Neuron (in vitro differentiated cells): ENCODE results near the gene SH3BP4.

Source experiments
- H2AFZ ChIP-seq: one replicate; pipeline ENCODE4 v1.6.1; 2013; ENCODE audit warnings: low read depth, mild to moderate bottlenecking, inconsistent platforms, low read length, moderate library complexity
- H3K27me3 ChIP-seq: one replicate; pipeline ENCODE4 v1.6.1; 2013; ENCODE audit warnings: low read length; ENCODE audit not compliant: insufficient read depth
- H3K36me3 ChIP-seq: one replicate; pipeline ENCODE4 v1.6.1; 2013; ENCODE audit warnings: low read length; ENCODE audit not compliant: insufficient read depth
- H3K4me1 ChIP-seq: one replicate; pipeline ENCODE4 v1.6.1; 2013; ENCODE audit warnings: low read length; ENCODE audit not compliant: insufficient read depth
- H3K4me3 ChIP-seq: 2 replicates; pipeline ENCODE4 v1.5.1; 2013; ENCODE audit warnings: mild to moderate bottlenecking, low read length, moderate library complexity
- H3K9me3 ChIP-seq: one replicate; pipeline ENCODE4 v1.6.1; 2013; ENCODE audit warnings: low read length

Gene SH3BP4

GRCh38 chr2:235092433-235093223, 140.8 kb downstream of the SH3BP4 start:
- Histone ChIP-seq H3K27me3 (no peaks in the 10 kb centered on the region), H3K4me3 (no peak overlapping the region), H3K9me3 (peaks cover 2% of the 10 kb centered on the region), H3K4me1 (peaks cover 21% of the 10 kb centered on the region), H2AFZ (no peak overlapping the region), H3K36me3 (no peaks in the 10 kb centered on the region)

GRCh38 chr2:235094457-235094856, 142.6 kb downstream of the SH3BP4 start:
- no peaks in the 10 kb centered on the region for H3K27me3 ChIP-seq

GRCh38 chr2:235095569-235095968, 143.8 kb downstream of the SH3BP4 start:
- Histone ChIP-seq H2AFZ (no peak overlapping the region), H3K36me3 (no peaks in the 10 kb centered on the region), H3K9me3 (peaks cover 2% of the 10 kb centered on the region), H3K27me3 (no peaks in the 10 kb centered on the region), H3K4me3 (no peak overlapping the region), H3K4me1 (peaks cover 8% of the 10 kb centered on the region)

More at GRCh38 chr2:235094457-235094856, 142.6 kb downstream of the SH3BP4 start:
- Histone ChIP-seq H3K36me3 (no peaks in the 10 kb centered on the region), H3K4me1 (peaks cover 11% of the 10 kb centered on the region), H3K9me3 (peaks cover 2% of the 10 kb centered on the region), H3K4me3 (no peak overlapping the region), H2AFZ (no peak overlapping the region)

GRCh38 chr2:235096447-235096846, 144.6 kb downstream of the SH3BP4 start:
- H3K27me3 ChIP-seq, result no peaks in the 10 kb centered on the region
- no peak overlapping the region for H2AFZ ChIP-seq

GRCh38 chr2:235097196-235097595, 145.4 kb downstream of the SH3BP4 start:
- H3K4me1 ChIP-seq, result peaks cover 8% of the 10 kb centered on the region

More at GRCh38 chr2:235096447-235096846, 144.6 kb downstream of the SH3BP4 start:
- H3K36me3 ChIP-seq, result no peaks in the 10 kb centered on the region
- H3K9me3 ChIP-seq, result peaks cover 2% of the 10 kb centered on the region
- no peak overlapping the region for H3K4me3 ChIP-seq
- H3K4me1 ChIP-seq, result peaks cover 8% of the 10 kb centered on the region

GRCh38 chr2:235098269-235098668, 146.5 kb downstream of the SH3BP4 start:
- H2AFZ ChIP-seq, result no peak overlapping the region
- H3K36me3 ChIP-seq, result no peaks in the 10 kb centered on the region
- peaks cover 8% of the 10 kb centered on the region for H3K4me1 ChIP-seq
- peaks cover 2% of the 10 kb centered on the region for H3K9me3 ChIP-seq
- H3K4me3 ChIP-seq, result no peak overlapping the region
- H3K27me3 ChIP-seq, result no peaks in the 10 kb centered on the region

More at GRCh38 chr2:235097196-235097595, 145.4 kb downstream of the SH3BP4 start:
- H3K27me3 ChIP-seq, result no peaks in the 10 kb centered on the region
- H3K4me3 ChIP-seq, result no peak overlapping the region
- peaks cover 2% of the 10 kb centered on the region for H3K9me3 ChIP-seq
- no peak overlapping the region for H2AFZ ChIP-seq
- H3K36me3 ChIP-seq, result no peaks in the 10 kb centered on the region

GRCh38 chr2:235098736-235099494, 147.1 kb downstream of the SH3BP4 start:
- Histone ChIP-seq H3K27me3 (no peaks in the 10 kb centered on the region), H2AFZ (no peak overlapping the region), H3K36me3 (no peaks in the 10 kb centered on the region), H3K4me3 (no peak overlapping the region), H3K4me1 (peaks cover 8% of the 10 kb centered on the region), H3K9me3 (no peaks in the 10 kb centered on the region)

- H3K4me1 ChIP-seq, result peaks cover 16% of the 10 kb centered on the region
- no peaks in the 10 kb centered on the region for H3K27me3 ChIP-seq
- no peaks in the 10 kb centered on the region for H3K9me3 ChIP-seq
- H3K36me3 ChIP-seq, result no peaks in the 10 kb centered on the region
- H2AFZ ChIP-seq, result no peak overlapping the region
- H3K4me3 ChIP-seq, result no peak overlapping the region
Observed at GRCh38 chr2:235102896-235103295, 151.1 kb downstream of the SH3BP4 start.
